Measurements from ENCODE around the gene HES3.

DNA sequence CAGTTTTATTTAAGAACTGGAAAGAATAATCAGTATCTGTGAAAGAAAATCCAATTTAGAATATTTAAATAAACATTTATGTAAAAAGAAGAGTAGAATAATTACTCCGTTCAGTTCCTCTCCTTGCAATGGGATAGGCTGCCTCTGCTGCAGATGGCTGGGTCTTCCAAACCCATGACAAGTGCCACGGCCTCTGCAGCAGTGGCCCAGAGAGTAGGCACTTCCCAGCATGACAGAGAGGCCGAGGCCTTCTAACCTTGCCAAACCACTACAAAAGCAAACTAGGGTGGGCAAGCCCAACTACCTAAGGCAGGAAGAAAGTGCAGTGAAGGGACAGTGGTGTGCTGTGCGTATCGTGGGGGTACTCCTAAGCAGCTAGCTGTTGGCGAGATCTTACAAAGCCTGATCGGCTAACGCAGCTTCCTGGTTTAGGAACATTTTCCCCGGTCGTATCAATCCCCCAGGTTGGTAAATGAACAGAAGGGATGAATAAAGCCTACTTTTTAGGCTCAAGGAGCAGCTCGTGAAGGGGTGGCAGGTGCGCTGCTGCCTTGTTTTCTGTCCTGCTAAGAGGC is 22.7 kb upstream of the HES3 start:
- TF ChIP-seq, protein P1, sequence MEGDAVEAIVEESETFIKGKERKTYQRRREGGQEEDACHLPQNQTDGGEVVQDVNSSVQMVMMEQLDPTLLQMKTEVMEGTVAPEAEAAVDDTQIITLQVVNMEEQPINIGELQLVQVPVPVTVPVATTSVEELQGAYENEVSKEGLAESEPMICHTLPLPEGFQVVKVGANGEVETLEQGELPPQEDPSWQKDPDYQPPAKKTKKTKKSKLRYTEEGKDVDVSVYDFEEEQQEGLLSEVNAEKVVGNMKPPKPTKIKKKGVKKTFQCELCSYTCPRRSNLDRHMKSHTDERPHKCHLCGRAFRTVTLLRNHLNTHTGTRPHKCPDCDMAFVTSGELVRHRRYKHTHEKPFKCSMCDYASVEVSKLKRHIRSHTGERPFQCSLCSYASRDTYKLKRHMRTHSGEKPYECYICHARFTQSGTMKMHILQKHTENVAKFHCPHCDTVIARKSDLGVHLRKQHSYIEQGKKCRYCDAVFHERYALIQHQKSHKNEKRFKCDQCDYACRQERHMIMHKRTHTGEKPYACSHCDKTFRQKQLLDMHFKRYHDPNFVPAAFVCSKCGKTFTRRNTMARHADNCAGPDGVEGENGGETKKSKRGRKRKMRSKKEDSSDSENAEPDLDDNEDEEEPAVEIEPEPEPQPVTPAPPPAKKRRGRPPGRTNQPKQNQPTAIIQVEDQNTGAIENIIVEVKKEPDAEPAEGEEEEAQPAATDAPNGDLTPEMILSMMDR (IDR thresholded peaks at IDR 0.05), result no peak
- no peak for TF ChIP-seq POLR2A (IDR thresholded peaks at IDR 0.05)

Measured in uterus (tissue), 2 donors.